Right lobe of liver (tissue), 4 donors: ENCODE results near the gene CRISPLD2.

Experiments used
- CTCF ChIP-seq, 4 donors: fragments of 200-600 bp in 3 of 4; fragments of 450-650 bp in 1 of 4; IDR thresholded peaks; one replicate each; pipeline versions ENCODE4 v1.5.1 to v1.8.0; 2016 to 2022; ENCODE audit warnings: antibody characterized with exemption in 4 of 4, mild to moderate bottlenecking in 2 of 4
- POLR2A ChIP-seq: fragments of 450-650 bp; IDR thresholded peaks from one replicate; pipeline ENCODE4 v1.6.1; 2017; ENCODE audit warnings: antibody characterized with exemption, mild to moderate bottlenecking
- donor health status: DM: no; HTN: no; CAD: no.
- donor health status: DM: no; HTN: no; CAD: no.
- donor health status: DM: no; HTN: yes; CAD: no.

GRCh38 chr16:84838383-84838948 is 18.7 kb downstream of the CRISPLD2 start:
- no peak for TF ChIP-seq CTCF (IDR thresholded peaks at IDR 0.05)
- no peak for TF ChIP-seq POLR2A
